Activated CD8-positive, alpha-beta T cell treated with anti-CD3 and anti-CD28 coated beads for 36 hours (primary cell): ENCODE data around the gene PSG6. TPM values are rescaled to one million over a fixed set of nuclear protein-coding genes. Genes with fewer than 3 reads are reported as not detected.
"Not testable (repeated sequence)": the region's sequence is repeated elsewhere in the genome, so short reads cannot be mapped to it uniquely, and the experiment has no call there.

Experiments used
- ATAC-seq: fragments of 200-7000 bp; cut with Tn5 transposase; one replicate; pipeline ENCODE4 v1.10.0; 2021; ENCODE audit warnings: mild to moderate bottlenecking, moderate library complexity
- CTCF ChIA-PET: fragments of 350-600 bp; sonication (Branson Sonifier 250); formaldehyde crosslinking; loops from one replicate; lab custom pipeline; 2021; ENCODE audit warnings: antibody characterized with exemption; lab: Charles Lee
- POLR2A ChIA-PET: fragments of 350-600 bp; sonication (Branson Sonifier 250); formaldehyde crosslinking; loops from one replicate; lab custom pipeline; 2021; ENCODE audit warnings: antibody characterized with exemption; lab: Charles Lee
- DNase-seq: peaks from one replicate; pipeline ENCODE4 v3.0.0-alpha.2; 2020
- H3K27ac Mint-ChIP-seq: one replicate; pipeline ENCODE4 v1.8.0; 2021; ENCODE audit warnings: mild to moderate bottlenecking, mixed read lengths
- H3K27me3 Mint-ChIP-seq: one replicate; pipeline ENCODE4 v1.8.0; 2021; ENCODE audit warnings: mixed read lengths
- H3K36me3 Mint-ChIP-seq: one replicate; pipeline ENCODE4 v1.8.0; 2021; ENCODE audit warnings: low read depth, mixed read lengths
- H3K4me1 Mint-ChIP-seq: one replicate; pipeline ENCODE4 v1.8.0; 2021; ENCODE audit warnings: low read depth, mixed read lengths
- H3K4me3 Mint-ChIP-seq: one replicate; pipeline ENCODE4 v1.8.0; 2021; ENCODE audit warnings: mild to moderate bottlenecking, moderate library complexity, mixed read lengths
- H3K9me3 Mint-ChIP-seq: one replicate; pipeline ENCODE4 v1.8.0; 2021; ENCODE audit warnings: mixed read lengths
- CTCF ChIP-seq: fragments of 200-600 bp; IDR thresholded peaks from one replicate; pipeline ENCODE4 v1.8.0; 2022; ENCODE audit warnings: antibody characterized with exemption, mild to moderate bottlenecking
- intact Hi-C: fragments of 100-400 bp; cut with micrococcal nuclease; formaldehyde crosslinking; loops from one replicate; pipeline ENCODE4 v1.10.0; 2022
- total RNA-seq, 2 experiments: library from RNA; stranded (reverse); gene quantifications; one replicate each; pipeline ENCODE4 v1.2.3, GENCODE V29; 2021

The PSG6 gene
- total RNA-seq, 2 experiments from 2014 or later, result not detected

GRCh38 chr19:42933412-42933811, 15.7 kb upstream of the PSG6 start:
- H3K27me3 Mint-ChIP-seq, ATAC-seq, POLR2A ChIA-PET, H3K9me3 Mint-ChIP-seq, CTCF ChIA-PET, H3K4me3 Mint-ChIP-seq, intact Hi-C loops, H3K4me1 Mint-ChIP-seq, H3K36me3 Mint-ChIP-seq, H3K27ac Mint-ChIP-seq, DNase-seq: not testable (repeated sequence)

- H3K9me3 Mint-ChIP-seq, ATAC-seq, POLR2A ChIA-PET, H3K4me1 Mint-ChIP-seq, H3K4me3 Mint-ChIP-seq, intact Hi-C loops, H3K36me3 Mint-ChIP-seq, H3K27ac Mint-ChIP-seq, H3K27me3 Mint-ChIP-seq, CTCF ChIA-PET: not testable (repeated sequence)
- peak; percentile 2 for DNase-seq
Observed at GRCh38 chr19:42932485-42933101, 14.9 kb upstream of the PSG6 start.

GRCh38 chr19:42930214-42930613, 12.5 kb upstream of the PSG6 start:
- intact Hi-C loops, CTCF ChIA-PET, ATAC-seq, H3K4me1 Mint-ChIP-seq, H3K9me3 Mint-ChIP-seq, H3K27me3 Mint-ChIP-seq, H3K27ac Mint-ChIP-seq, H3K4me3 Mint-ChIP-seq, POLR2A ChIA-PET, H3K36me3 Mint-ChIP-seq: not testable (repeated sequence)
- DNase-seq, result peak; percentile 54
- TF ChIP-seq CTCF, result peak; percentile 52

GRCh38 chr19:42928896-42929295, 11.2 kb upstream of the PSG6 start:
- no peak for ATAC-seq
- CTCF ChIA-PET, result no interaction called here
- Mint-ChIP-seq H3K4me1 (no peaks in the 10 kb centered on the region), H3K27me3 (peaks cover 5% of the 10 kb centered on the region), H3K4me3 (no peak overlapping the region), H3K27ac (no peak overlapping the region), H3K36me3 (no peaks in the 10 kb centered on the region), H3K9me3 (no peaks in the 10 kb centered on the region)
- no peak for DNase-seq
- POLR2A ChIA-PET, result no interaction called here
- TF ChIP-seq CTCF, result no peak
- intact Hi-C loops, result no loop called here

GRCh38 chr19:42926781-42927180, 9.1 kb upstream of the PSG6 start:
- Mint-ChIP-seq H3K27ac (no peak overlapping the region), H3K36me3 (no peaks in the 10 kb centered on the region), H3K27me3 (peaks cover 7% of the 10 kb centered on the region), H3K4me1 (no peaks in the 10 kb centered on the region), H3K4me3 (no peak overlapping the region), H3K9me3 (no peaks in the 10 kb centered on the region)
- TF ChIP-seq CTCF, result no peak
- DNase-seq (no peak), ATAC-seq (no peak)
- ChIA-PET CTCF (no interaction called here), POLR2A (no interaction called here)
- intact Hi-C loops, result no loop called here

- H3K36me3 Mint-ChIP-seq, POLR2A ChIA-PET, intact Hi-C loops, H3K4me3 Mint-ChIP-seq, H3K9me3 Mint-ChIP-seq, H3K4me1 Mint-ChIP-seq, CTCF ChIA-PET, ATAC-seq, H3K27ac Mint-ChIP-seq: not testable (repeated sequence)
- peak; percentile 56 for DNase-seq
- peaks cover 14% of the 10 kb centered on the region for H3K27me3 Mint-ChIP-seq
- TF ChIP-seq CTCF, result peak; percentile 67
Observed at GRCh38 chr19:42923106-42923505, 5.4 kb upstream of the PSG6 start.

- intact Hi-C loops, H3K4me3 Mint-ChIP-seq, H3K9me3 Mint-ChIP-seq, H3K27ac Mint-ChIP-seq, H3K36me3 Mint-ChIP-seq, DNase-seq, ATAC-seq, POLR2A ChIA-PET, CTCF ChIA-PET, H3K4me1 Mint-ChIP-seq: not testable (repeated sequence)
- H3K27me3 Mint-ChIP-seq, result peaks cover 11% of the 10 kb centered on the region
Observed at GRCh38 chr19:42920971-42921370, 3.3 kb upstream of the PSG6 start.
